ENCODE data around the gene NCSTN.

Gene NCSTN

DNA sequence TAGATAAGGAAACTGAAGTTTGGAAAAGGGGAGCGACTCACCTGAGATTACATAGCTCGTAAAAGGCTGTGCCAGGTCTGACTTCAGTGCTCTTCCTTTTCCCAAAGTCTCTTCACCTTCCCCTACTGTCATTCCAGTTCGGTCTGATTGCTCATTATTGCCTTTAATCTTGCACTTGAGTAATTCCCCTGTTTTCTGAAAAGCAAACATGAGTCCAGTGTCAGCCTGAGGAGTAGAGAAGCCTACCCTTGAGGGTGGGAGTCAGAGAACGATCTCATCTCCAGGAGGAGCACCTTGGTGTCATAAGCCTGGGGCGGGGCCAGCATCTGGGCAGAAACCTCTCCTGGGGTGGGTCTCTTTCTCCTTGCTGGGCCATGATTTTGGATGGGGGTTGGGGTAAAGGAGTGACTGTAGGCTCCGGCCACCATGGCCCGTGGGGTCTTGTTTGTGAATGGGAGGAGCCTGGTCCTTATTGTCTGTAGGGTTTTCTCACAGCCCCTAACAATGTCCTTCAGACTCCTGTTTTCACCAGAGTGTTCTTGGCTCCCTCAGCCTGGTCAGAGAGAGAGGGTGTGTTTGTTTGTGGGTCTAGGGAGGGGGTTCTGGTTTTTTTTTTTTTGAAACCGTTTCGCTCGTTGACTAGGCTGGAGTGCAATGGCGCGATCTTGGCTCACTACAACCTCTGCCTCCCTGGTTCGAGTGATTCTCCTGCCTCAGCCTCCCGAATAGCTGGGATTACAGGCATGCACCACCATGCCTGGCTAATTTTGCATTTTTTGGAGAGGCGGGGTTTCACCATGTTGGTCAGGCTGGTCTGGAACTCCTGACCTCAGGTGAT lies 63.2 kb downstream of the NCSTN start:
- no peak for DNase-seq (ENCODE audit: low read depth)

DNA sequence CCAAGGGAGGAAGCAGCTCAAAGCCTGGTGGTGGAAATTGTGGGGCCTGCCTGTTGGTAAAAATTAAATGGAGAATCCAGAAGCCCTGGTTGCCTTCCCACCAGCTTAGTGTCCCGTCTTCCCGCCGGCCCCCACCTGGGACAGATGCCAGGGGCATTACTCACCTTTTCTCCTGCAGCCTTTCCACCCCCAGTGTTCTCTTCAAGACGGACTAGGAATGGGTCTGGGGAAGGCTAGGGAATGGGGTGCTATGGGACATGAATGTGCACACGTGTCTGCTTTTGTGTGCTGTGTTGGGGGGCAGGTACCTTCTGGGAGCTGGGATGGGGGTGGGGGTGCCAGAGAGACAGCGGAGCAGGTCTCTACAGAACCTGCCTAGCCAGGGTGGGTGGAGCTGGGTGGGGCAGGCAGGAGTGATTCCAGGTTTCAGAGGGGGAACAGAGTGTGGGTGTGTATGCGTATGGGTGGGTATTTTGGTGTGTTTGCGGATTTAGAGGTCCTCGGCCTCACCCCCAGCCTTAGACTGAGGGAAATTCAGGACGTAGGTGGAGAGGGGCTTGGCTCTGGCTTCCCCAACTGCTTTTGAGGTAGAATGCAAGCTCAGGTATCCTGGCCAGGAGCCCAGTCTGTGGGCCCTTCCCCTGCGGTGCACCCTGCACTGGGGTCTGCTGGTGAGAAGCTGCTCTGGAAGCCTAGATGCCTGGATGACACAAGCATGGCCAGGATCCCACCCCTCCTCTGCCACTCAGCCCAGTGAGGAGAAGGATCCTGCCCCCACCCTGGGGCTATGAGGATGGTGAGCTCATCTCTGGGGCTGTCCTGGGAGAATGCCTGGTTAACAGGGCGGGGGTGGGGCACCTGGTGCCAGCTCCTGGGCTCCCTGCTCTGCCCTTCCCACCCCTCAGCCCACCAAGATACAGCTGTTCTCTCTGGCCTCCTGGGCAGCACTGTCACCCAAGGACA lies 64.9 kb downstream of the NCSTN start:
- no peak for DNase-seq (ENCODE audit: low read depth)
